PFSK-1 (cell line): ENCODE measurements around the gene SIRT4.

Experiments
- FOXP2 ChIP-seq: optimal IDR thresholded peaks from 2 replicates; pipeline ENCODE3; 2011; ENCODE audit warnings: borderline replicate concordance, control low read depth, inconsistent platforms; ENCODE audit not compliant: insufficient read depth; ENCODE audit errors: extremely low read length, extremely low read depth
- POLR2AphosphoS5 ChIP-seq: IDR thresholded peaks from 2 replicates; pipeline ENCODE4 v1.6.1; 2012; ENCODE audit warnings: low read depth, mild to moderate bottlenecking, control low read depth, low read length, moderate library complexity
- REST ChIP-seq, 2 experiments: IDR thresholded peaks; 2 replicates each; pipeline versions ENCODE4 v1.6.1 to v1.8.0; 2011 to 2012; ENCODE audit warnings: low read depth in 2 of 2, low read length in 2 of 2, control low read depth in 1 of 2, inconsistent platforms in 1 of 2, mild to moderate bottlenecking in 1 of 2, moderate library complexity in 1 of 2; ENCODE audit not compliant: insufficient read depth in 1 of 2
- SIN3A ChIP-seq: IDR thresholded peaks from 2 replicates; pipeline ENCODE4 v1.6.1; 2012; ENCODE audit warnings: mild to moderate bottlenecking, low read length, moderate library complexity, borderline replicate concordance; ENCODE audit not compliant: insufficient read depth
- TAF1 ChIP-seq: IDR thresholded peaks from 2 replicates; pipeline ENCODE4 v1.6.1; 2012; ENCODE audit warnings: low read length, control low read depth, borderline replicate concordance; ENCODE audit not compliant: insufficient read depth

The SIRT4 gene

DNA sequence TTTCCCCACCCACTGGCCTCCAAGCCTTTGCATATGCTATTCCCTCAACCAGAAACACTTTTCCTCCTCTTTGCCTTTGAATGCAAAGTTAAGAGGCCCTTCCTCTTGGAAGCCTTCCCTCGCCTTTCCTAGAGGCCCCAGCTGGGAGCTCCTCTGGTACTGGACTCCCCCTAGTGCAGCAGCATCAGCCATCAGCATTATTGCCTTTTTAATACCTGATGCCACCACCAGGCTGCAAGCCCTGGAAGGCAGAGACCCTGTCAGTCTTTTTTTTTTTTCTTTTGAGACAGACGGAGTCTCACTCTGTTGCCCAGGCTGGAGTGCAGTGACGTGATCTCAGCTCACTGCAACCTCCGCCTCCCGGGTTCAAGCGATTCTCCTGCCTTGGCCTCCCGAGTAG, 44.6 kb downstream of the SIRT4 start:
- no peak for TF ChIP-seq SIN3A
- no peak for TF ChIP-seq FOXP2
- no peak for TF ChIP-seq TAF1
- no peak for TF ChIP-seq POLR2AphosphoS5
- TF ChIP-seq REST (IDR thresholded peaks at IDR 0.05; ENCODE audit: insufficient read depth in 1 of 2, low read depth in 2 of 2, low read length in 2 of 2), result no peak

GRCh38 chr12:120347766-120348165, 45.6 kb downstream of the SIRT4 start:
- TF ChIP-seq FOXP2, result no peak
- no peak for TF ChIP-seq TAF1
- TF ChIP-seq REST (IDR thresholded peaks at IDR 0.05; ENCODE audit: insufficient read depth in 1 of 2, low read depth in 2 of 2, low read length in 2 of 2), result no peak
- no peak for TF ChIP-seq POLR2AphosphoS5
- TF ChIP-seq SIN3A, result no peak

DNA sequence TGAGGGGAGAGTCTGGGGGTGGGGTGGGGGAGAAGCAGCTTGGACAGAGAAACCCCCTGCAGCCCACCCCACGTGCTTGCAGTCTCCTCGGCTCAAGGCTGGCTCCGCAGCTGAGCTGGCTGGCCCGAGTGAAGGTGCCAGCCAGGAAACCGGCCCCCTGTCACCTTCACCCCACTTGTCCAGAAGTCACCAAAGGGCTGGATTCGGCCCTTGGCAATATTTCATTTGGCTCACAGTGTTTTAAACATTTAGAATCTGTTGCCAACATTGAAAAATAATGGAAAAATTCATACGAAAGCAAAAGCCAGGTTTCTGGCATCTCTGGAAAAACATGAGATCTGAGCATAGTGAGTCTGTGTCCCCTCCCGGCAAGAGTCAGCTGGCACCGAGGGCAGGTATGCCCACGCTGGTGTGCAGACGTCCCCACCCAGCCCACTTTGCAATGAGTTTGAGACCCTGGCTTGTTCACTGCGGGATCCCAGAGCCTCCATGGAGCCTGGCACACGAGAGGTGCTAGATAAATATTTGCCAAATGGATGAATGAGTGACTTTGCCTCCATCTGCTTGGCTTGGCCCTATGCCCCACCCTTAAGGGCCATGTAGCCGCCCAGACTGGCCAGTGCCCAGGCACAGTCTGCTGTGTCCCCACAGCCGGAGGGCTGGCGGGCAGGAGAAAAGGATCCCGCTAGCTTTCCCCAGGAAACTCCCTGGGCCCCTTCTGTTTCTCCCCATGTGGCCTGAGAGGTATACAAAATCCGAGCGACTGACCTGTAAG, 48.6 kb downstream of the SIRT4 start:
- TF ChIP-seq TAF1 (no peak), REST (IDR thresholded peaks at IDR 0.05; ENCODE audit: insufficient read depth in 1 of 2, low read depth in 2 of 2, low read length in 2 of 2) (no peak), FOXP2 (no peak), SIN3A (no peak), POLR2AphosphoS5 (no peak)

GRCh38 chr12:120352117-120352516, 50.0 kb downstream of the SIRT4 start:
- TF ChIP-seq REST (IDR thresholded peaks at IDR 0.05; ENCODE audit: insufficient read depth in 1 of 2, low read depth in 2 of 2, low read length in 2 of 2), result no peak
- no peak for TF ChIP-seq POLR2AphosphoS5
- TF ChIP-seq SIN3A, result no peak
- no peak for TF ChIP-seq FOXP2
- TF ChIP-seq TAF1, result no peak
